GM19240 (cell line): Measurements from ENCODE around the gene GLUL.
"Not testable (repeated sequence)": the region's sequence is repeated elsewhere in the genome, so short reads cannot be mapped to it uniquely, and the experiment has no call there.

Experiments
- DNase-seq: peaks from one replicate; pipeline ENCODE4 v3.0.0; 2011; ENCODE audit warnings: low spot score; ENCODE audit not compliant: insufficient read length

The GLUL gene

GRCh38 chr1:182394055-182394775 lies 2.6 kb upstream of the GLUL start:
- no peak for DNase-seq

GRCh38 chr1:182392050-182393028 lies 749 bp upstream of the GLUL start:
- no peak for DNase-seq

GRCh38 chr1:182391028-182391361 lies 595 bp downstream of the GLUL start:
- no peak for DNase-seq

- no peak for DNase-seq
Observed at GRCh38 chr1:182389619-182390047, 2.0 kb downstream of the GLUL start.

- DNase-seq = no peak
Observed at GRCh38 chr1:182388392-182389134, 3.0 kb downstream of the GLUL start.

- DNase-seq = no peak
Observed at GRCh38 chr1:182387566-182387965, 4.0 kb downstream of the GLUL start.

- no peak for DNase-seq
Observed at GRCh38 chr1:182386980-182387379, 4.6 kb downstream of the GLUL start.

- DNase-seq = no peak
Observed at GRCh38 chr1:182385885-182386853, 5.4 kb downstream of the GLUL start.

GRCh38 chr1:182384387-182384960 lies 7.1 kb downstream of the GLUL start:
- DNase-seq = no peak

GRCh38 chr1:182383934-182384333 lies 7.7 kb downstream of the GLUL start:
- DNase-seq = no peak

- no peak for DNase-seq
Observed at GRCh38 chr1:182383037-182383661, 8.4 kb downstream of the GLUL start.

- no peak for DNase-seq
Observed at GRCh38 chr1:182381962-182382819, 9.4 kb downstream of the GLUL start.

GRCh38 chr1:182380199-182380598 lies 11.4 kb downstream of the GLUL start:
- no peak for DNase-seq

GRCh38 chr1:182379781-182380180 lies 11.8 kb downstream of the GLUL start:
- not testable (repeated sequence) for DNase-seq

- no peak for DNase-seq
Observed at GRCh38 chr1:182376936-182377574, 14.5 kb downstream of the GLUL start.

GRCh38 chr1:182374101-182374834 lies 17.3 kb downstream of the GLUL start:
- no peak for DNase-seq

- DNase-seq = no peak
Observed at GRCh38 chr1:182370532-182370931, 21.1 kb downstream of the GLUL start.

GRCh38 chr1:182368903-182369302 lies 22.7 kb downstream of the GLUL start:
- DNase-seq = no peak
